Measurements from ENCODE around the gene FIGNL2. TPM values are rescaled to one million over a fixed set of nuclear protein-coding genes. Genes with fewer than 3 reads are reported as not detected.

FIGNL2 gene
- total RNA-seq, 2 experiments from 2014 or later, result 0.55 to 0.57 TPM

DNA sequence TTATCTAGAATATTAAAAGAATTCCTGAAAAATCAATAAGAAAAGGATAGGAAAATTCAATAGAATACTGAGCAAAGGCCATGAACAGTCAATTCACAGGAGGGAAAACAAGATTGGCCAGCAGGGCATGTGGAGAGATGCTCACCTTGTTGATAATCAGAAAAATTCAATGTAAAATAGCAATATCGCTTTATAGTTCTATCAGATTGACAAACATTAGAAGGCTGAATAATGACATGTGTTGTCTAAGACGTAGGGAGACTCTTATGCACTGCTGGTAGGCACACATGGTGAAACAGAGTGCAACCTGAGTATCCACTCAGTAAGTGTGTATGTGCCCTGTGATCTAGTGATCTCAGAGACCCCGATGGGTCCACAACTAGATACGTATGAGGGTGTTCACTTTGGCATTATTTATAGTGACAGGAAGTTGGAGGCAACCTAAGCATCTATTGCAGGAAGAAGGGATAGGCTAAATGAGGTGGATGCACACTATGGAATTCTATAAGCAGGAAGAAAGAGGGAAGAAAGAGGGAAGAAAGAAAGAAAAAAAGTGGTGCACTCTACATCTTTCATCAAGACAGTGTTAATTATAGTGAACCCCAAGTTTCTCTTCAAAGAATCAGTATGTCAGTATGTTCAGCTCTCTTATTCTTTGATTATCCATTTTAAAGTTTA lies 35.6 kb upstream of the FIGNL2 start:
- POLR2A ChIA-PET, result no interaction called here
- CTCF ChIA-PET, result no interaction called here

DNA sequence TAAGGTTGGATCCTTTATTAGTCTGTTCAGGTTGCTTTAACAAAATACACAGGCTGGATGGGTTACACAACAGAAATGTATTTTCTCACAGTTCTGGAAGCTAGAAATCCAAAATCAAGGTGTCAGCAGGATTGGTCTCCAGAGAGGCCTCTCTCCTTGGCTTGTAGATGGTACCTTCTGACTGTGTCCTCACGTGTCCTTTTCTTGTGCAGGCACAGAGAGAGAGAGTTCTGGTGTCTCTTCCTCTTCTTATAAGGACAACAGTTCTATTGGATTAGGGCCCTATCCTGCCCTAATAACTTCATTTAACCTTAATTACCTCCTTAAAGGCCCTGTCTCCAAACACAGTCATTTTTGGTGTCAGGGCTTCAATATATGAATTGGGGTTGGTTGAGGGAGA lies 34.8 kb upstream of the FIGNL2 start:
- ChIA-PET POLR2A (no interaction called here), CTCF (no interaction called here)

DNA sequence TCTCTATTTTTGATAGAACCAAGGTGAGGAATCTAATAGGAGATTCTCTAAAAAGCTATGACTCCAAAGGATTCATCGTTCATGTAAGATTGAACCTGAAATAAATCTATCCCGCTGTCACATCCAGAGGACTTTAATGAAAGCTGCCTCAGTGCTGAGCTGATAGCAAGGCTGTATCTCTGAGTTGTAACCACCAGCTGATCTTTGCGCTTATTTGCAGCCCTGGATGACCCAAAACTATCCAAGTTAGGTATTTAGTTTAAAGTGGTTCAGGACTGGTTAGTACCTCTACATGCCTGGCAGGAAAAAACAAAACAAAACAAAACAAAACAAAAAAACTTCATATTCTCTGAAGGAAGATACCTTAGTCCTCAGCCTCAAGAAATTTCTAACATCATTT lies 30.6 kb upstream of the FIGNL2 start:
- ChIA-PET CTCF (interaction anchor here (1.0 kb wide), 1 partner anchor 98 kb away, joined by 3 read pairs; no protein-coding TSS in a partner anchor), POLR2A (no interaction called here)

DNA sequence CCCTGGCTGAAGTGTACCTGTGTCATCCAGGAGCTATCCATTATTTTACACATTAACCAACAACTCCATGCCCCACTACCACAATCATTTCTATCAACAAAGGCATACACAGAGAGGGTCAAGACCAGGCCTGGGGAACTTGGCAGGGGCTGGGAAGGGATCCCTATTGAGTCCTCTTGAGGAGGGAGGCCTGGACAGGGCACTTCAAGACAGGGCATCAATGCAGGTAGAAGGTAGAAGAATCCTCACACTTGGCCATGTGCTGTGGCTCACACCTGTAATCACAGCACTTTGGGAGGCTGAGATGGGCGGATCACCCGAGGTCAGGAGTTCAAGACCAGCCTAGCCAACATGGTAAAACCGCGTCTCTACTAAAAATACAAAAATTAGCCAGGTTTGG lies 26.0 kb upstream of the FIGNL2 start:
- POLR2A ChIA-PET, result no interaction called here
- CTCF ChIA-PET, result interaction anchor here (1.1 to 2.3 kb wide), 7 partner anchors 10 to 149 kb away, joined by 3 to 7 read pairs (median 5); no protein-coding TSS in a partner anchor

DNA sequence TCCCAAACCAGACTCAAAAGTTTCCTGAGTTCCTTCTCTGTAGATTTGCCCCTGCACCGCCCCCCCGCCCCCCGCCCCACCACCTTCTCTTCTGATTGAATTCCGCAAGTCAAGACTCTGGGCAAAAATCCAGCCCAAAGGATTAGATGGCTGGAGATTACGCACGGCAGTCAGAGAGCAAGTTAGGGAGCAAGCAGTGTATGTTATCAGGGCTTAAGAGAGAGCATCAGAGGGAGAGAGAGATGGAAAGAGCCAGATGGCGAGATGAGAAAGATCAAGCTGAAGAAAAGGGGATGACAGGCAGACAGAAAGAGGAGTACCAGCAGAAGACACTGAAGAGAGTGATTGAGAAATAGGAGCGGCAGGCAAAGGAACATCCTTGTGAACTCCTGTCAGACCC lies 25.5 kb upstream of the FIGNL2 start:
- CTCF ChIA-PET, result interaction anchor here (1.2 kb wide), 1 partner anchor 57 kb away, joined by 3 read pairs; no protein-coding TSS in a partner anchor

DNA sequence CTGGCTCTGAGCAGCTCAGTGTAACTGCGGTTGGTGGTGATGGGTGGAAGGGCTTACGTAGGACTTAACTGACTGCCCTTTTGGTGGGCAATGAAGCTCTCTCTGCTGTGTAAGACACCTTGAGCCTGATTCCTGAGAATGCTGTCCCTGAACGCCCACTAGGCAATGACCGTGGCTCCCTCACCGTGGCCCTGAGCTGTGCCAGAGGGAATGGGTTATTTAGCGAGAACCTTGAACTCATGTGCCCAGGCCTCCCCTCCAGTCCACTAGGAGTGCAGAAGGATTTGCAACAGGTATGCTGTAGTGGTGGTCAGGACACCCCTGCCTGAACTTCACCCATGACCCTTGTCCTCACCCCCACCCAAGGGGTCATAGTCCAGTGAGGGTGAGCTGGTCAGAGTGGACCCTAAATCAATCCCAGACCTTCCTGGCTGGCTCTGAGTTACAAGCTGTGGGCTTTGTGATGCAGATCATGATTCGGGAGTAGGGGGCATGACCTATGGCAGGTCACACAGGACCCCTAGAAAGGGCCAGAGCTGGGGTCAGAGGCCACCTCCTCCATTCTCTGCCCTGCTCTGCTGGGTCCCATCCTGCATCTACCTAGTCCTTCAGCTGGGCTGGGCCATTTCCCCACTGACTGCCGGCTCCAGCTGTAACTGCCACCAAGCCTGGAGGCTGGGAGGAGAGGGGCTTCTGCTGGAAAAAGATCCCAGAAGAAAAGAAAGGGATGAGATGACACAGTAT lies 24.9 kb upstream of the FIGNL2 start:
- ChIA-PET CTCF (interaction anchor here (1.2 kb wide), 1 partner anchor 56 kb away, joined by 3 read pairs; no protein-coding TSS in a partner anchor), POLR2A (interaction anchor here (0.6 kb wide), 1 partner anchor 93 kb away, joined by 3 read pairs; no protein-coding TSS in a partner anchor)

More for the DNA sequence above, 25.5 kb upstream of the FIGNL2 start:
- POLR2A ChIA-PET, result no interaction called here

DNA sequence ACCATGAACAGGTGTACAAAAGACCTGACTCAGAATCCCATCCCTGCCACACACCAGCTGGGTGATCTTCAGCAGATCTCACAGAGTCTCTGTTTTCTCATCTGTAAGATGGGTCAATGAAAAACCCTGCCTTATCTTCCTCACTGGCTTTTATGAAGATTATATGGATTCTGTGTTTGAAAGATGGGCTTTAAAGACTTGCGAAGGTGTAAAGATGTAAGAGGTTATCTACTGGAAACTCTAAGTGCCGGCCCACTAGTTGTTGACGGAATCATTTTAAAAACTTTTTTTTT lies 24.1 kb upstream of the FIGNL2 start:
- CTCF ChIA-PET, result no interaction called here
- POLR2A ChIA-PET, result interaction anchor here (0.6 kb wide), 1 partner anchor 92 kb away, joined by 3 read pairs; no protein-coding TSS in a partner anchor

DNA sequence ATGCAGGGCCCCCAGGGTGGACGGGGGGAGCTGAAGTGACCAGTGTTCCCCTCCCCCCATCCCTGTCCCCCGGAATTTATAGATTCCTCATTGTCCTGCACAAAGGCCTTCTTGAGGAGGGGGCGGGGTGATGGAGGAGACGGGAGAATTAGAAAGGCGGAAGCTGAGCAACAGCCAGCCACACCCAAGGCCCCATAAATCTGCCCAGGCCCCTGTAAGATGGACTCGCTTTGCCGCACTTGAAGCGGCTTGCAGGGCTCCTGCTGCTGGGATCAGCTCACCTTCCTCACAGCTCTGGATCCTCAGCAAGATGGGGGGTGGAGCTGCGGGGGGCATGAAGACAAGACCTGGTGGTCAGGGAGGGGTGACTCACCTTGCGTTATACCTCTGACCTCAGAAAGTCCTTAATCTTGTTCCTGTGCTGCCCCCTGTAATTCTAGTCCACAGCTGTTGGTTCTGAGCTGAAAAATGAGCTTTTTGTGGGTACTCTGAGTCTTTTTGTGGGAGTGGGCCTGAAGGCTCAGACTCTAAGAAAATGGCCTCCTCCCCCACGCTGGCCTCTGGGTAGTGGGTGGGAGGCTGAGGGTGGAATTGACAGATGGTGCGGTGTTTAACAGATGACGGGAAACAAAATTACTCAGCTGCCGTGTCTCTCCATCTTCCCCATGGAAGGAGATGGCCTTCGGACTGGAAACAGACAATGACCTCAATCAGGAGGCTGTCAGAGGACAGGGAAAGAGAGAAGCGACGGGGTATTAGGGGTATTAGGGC lies 23.6 kb upstream of the FIGNL2 start:
- ChIA-PET POLR2A (no interaction called here), CTCF (no interaction called here)

DNA sequence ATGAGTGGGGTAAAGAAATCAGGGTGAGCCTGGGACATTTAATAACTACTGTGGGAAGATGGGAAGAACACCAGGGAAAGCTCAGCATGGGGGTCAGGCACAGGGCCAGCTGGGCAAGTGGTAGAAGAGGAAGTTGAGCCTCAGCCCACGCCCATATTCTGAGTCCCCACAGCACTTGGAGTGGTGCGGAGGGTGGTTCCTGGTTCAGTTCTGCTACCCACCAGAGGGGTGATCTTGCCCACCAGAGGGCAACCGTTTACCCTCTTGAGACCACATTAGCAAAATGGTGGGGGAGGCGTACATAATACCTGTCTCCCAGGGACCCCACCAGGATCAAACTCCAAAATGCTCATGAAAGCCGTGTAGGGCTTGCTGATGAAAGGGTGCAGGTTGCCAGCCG lies 22.6 kb upstream of the FIGNL2 start:
- ChIA-PET POLR2A (no interaction called here), CTCF (no interaction called here)

DNA sequence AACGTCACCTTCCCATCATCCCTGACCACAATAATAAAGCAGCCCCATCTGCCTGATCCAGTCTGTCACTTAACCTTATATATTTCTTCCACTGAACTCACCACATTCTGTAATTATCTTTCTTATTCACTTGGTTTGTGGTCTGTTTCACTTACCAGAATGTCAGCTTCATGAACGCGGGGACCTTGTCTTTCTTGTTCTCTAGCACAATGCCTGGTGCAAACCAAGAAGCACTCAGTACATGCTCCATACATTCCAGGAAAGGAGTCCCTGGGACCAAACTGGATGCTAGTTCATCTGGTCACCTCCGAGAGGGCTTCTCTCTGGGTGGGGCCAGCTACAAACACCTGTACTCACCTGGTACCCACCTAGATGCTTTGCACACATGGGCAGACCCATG lies 22.0 kb upstream of the FIGNL2 start:
- ChIA-PET POLR2A (no interaction called here), CTCF (no interaction called here)

DNA sequence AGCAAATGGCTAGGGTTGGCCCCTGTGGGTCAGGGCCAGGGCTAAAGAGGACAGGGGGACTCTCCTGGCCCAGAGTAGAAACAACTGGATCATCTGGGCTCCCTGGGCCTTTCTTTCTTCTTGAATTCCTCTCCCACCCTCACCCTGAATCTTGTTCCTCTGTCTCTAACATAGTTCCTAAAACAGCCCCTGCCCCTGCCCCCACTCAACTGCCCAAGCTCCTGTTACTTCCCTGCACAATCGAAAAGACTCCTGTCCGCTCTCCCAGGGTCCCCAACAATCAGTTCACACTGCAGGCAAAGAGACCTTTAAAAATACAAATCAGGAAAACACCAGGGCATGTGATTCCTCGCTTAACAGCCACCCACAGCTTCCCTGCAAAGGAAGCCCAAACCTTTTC lies 21.4 kb upstream of the FIGNL2 start:
- ChIA-PET POLR2A (no interaction called here), CTCF (interaction anchor here (0.6 kb wide), 1 partner anchor 19 kb away, joined by 11 read pairs; no protein-coding TSS in a partner anchor)

DNA sequence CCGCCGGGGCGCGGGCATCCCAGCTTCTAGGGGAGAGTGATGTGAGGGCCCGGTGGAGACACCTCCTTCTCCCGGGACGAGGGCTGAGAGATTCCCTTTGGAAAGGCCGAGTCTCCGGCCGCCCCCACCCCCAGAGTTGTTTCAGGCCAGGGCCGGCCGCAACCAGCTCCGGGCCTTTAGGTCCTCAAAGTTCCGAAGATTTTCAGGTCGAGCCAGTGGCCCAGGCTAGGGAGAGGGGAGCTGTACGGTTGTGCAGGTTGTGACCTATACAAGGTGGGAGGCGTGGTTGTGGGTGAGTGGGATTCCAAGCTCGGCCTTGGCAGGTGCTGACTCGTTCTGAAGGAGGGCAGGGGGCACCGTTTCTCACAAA lies 21.0 kb upstream of the FIGNL2 start:
- POLR2A ChIA-PET, result no interaction called here
- CTCF ChIA-PET, result interaction anchor here (0.6 kb wide), 1 partner anchor 18 kb away, joined by 11 read pairs; no protein-coding TSS in a partner anchor

DNA sequence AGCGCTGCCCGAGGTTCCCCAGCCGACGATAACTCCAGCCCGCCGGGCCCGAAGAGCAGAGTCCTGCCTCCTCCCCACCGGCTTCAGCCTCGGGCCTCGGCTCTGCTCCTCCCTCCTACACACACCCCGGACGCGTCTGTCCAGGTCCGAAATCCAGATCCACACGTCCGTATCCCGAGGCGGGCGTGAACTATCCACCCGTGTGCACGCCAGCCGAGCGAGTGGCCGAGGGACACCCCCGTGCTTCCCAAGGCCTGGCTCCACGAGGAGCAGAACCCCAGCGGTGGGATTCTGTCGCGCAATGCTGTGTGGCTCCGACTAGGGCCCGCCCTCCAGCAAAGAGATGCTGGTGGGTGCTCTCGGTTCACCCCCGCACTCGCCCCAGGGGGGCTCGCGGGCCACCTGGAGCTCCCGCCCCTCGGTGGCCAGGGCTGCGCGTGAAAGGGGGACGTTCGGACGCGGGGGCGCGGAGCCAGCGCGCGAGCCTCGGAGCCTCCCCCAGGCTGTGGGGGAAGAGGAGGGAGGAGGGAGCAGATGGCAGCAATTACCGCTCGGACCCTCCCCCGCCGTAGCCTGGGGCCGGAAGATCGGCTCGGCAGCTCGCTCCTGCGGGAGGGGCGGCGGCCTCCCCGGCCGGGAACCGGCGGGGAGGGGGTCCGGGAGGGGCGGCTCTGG lies 20.4 kb upstream of the FIGNL2 start:
- POLR2A ChIA-PET, result no interaction called here
- CTCF ChIA-PET, result no interaction called here

DNA sequence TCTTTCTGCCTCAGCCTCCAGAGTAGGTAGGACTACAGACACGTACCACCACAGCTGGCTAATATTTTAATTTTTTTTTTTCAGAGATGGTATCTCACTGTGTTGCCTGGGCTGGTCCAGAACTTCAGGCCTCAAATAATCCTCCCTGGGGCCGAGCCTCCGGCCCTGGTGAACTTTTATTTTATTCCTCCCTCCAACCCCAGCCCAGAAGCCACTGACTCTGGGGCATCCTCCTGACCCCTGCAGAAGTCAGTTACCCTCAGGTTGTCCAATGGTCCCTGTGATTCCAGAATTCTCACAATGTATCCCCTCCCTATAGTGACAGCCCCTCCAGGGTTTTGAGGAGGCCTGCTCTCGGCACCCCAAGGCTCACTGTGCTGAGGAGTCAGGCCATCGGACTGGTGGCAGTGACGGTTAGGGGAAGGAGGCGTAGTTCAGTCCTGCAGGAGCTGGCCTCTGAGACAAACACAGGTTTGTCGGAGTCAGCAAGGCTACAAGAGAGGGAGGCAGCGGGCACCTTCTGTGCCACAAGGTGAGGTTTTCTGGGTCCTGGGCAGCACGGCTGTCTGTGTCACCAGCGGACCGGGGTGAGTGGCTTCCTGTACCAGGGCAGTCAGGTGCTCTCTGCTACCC lies 19.4 kb upstream of the FIGNL2 start:
- POLR2A ChIA-PET, result no interaction called here
- CTCF ChIA-PET, result no interaction called here

DNA sequence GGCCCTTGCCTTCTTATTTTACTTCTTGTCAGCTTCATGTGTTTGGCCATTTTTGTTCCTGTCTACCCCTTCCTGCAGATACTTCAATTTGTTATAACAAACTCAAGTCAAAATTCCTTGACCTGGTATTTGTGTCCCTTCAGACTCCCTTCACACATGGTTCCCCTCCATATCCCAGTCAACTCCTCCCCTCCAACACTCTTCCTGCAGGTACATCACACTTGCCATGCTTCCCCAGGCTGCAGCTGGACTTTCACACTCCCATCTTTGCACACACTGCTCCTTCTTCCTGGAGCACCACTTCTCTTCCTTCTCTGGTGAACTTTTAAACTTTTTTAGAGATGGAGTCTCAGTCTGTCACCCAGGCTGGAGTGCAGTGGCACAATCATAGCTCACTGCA lies 18.9 kb upstream of the FIGNL2 start:
- ChIA-PET CTCF (no interaction called here), POLR2A (no interaction called here)

DNA sequence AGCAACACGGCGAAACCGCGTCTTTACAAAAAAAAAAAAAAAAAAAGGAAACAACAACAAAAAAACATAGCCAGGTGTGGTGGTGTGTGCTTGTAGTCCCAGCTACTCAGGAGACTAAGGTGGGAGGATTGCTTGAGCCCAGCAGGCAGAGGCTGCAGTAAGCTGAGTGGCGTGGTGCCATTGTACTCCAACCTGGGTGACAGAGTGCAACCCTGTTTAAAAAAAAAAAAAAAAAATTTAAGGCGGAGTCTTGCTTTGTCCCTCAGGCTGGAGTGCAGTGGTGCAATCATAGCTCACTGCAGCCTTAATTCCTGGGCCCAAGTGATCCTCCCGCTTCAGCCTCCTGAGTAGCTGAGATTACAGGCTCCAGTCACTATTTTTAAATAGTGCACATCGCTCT lies 18.2 kb upstream of the FIGNL2 start:
- ChIA-PET POLR2A (interaction anchor here (0.7 kb wide), 1 partner anchor 84 kb away, joined by 6 read pairs; no protein-coding TSS in a partner anchor), CTCF (no interaction called here)

DNA sequence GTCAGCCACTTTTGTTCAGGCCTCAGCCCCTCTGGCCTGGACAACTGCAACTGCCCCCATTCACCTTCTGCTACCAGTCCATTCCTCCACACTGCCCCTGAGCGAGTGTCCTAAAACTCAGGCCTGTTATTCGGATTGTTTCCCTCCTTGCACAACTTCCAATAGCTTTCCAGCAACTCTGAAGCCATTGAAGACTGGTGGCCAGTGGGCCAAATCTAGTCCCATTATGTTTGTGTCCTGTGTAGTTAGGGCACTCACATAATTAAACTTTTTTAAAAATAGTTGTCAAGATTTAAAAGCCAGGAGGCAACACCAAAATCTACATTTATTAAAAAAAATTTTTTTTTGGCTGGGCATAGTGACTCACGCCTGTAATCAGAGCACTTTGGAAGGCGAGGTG lies 17.8 kb upstream of the FIGNL2 start:
- POLR2A ChIA-PET, result interaction anchor here (0.7 kb wide), 1 partner anchor 84 kb away, joined by 6 read pairs; no protein-coding TSS in a partner anchor
- CTCF ChIA-PET, result no interaction called here

DNA sequence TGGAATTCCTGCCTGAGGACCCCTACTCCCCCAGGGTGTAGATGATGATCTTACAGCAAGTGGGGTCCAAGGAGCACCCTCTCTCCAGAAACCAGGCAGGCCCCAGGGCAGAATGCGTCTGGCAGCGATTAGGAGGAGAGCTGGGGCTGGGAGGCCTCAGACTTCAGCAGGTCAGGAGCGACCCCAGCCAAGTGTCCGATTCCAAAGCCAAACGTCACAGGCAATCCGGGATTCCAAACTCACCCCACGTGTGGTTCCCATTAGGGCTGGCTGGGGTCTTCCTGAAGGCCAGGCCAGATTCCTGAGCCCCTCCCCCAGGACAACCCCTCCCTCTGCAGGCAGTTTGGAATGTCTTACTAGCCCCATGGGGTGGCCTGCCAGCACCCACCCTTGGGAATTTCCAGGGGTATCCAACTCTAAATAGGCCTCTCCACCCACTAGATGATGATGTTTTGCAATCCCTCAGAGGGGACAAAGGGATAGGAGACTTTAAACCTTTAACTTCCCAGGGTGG lies 17.3 kb upstream of the FIGNL2 start:
- ChIA-PET POLR2A (no interaction called here), CTCF (interaction anchor here (1.9 kb wide), 1 partner anchor 9 kb away, joined by 5 read pairs; no protein-coding TSS in a partner anchor)
